Endothelial cell of umbilical vein (primary cell): ENCODE measurements around the gene CDYL. TPM values are rescaled to one million over a fixed set of nuclear protein-coding genes. Genes with fewer than 3 reads are reported as not detected.

Experiments
- BruUV-seq: library from RNA; stranded (reverse); fragments of 400-500 nt; replicated peaks from 2 replicates; lab custom pipeline; 2021; lab: Mats Ljungman, UMichigan
- CTCF ChIA-PET: fragments of 300-600, 350-600 bp; sonication (Branson Sonifier 250); formaldehyde crosslinking; loops from one replicate; lab custom pipeline; 2021; ENCODE audit warnings: antibody characterized with exemption, inconsistent platforms; lab: Charles Lee
- POLR2A ChIA-PET: fragments of 300-600, 350-600 bp; sonication (Branson Sonifier 250); formaldehyde crosslinking; loops from one replicate; lab custom pipeline; 2021; ENCODE audit warnings: antibody characterized with exemption, inconsistent platforms; lab: Charles Lee
- DNase-seq: peaks from one replicate; pipeline ENCODE4 v3.0.0-alpha.2; 2011; ENCODE audit warnings: low read depth, low spot score
- FAIRE-seq: peaks from 2 replicates; lab custom pipeline; 2011; peaks lifted over from hg19 to GRCh38; lab: Jason Lieb, UNC
- H2AFZ ChIP-seq: 2 replicates; pipeline ENCODE4 v1.6.0; 2012; ENCODE audit warnings: low read depth, low read length, control low read depth, inconsistent platforms
- H3K27ac ChIP-seq: 2 replicates; pipeline ENCODE4 v1.5.1; 2011; ENCODE audit warnings: low read depth, mild to moderate bottlenecking, control low read depth, low read length, moderate library complexity; ENCODE audit not compliant: insufficient read depth
- H3K27me3 ChIP-seq, 2 experiments: 2 replicates each; pipeline versions ENCODE4 v1.6.0 to v1.6.1; 2011; ENCODE audit warnings: low read length in 2 of 2, mixed read lengths in 1 of 2; ENCODE audit not compliant: control insufficient read depth in 2 of 2, insufficient read depth in 2 of 2
- H3K36me3 ChIP-seq, 2 experiments: 2 replicates in 1 of 2; 3 replicates in 1 of 2; pipeline ENCODE4 v1.5.1; 2011; ENCODE audit warnings: low read length in 2 of 2, mild to moderate bottlenecking in 1 of 2, moderate library complexity in 1 of 2; ENCODE audit not compliant: control insufficient read depth in 2 of 2, insufficient read depth in 2 of 2; ENCODE audit errors: extremely low read depth in 1 of 2
- H3K4me1 ChIP-seq: 3 replicates; pipeline ENCODE4 v1.5.1; 2011; ENCODE audit warnings: mild to moderate bottlenecking, low read length; ENCODE audit not compliant: control insufficient read depth, insufficient read depth; ENCODE audit errors: extremely low read depth
- H3K4me2 ChIP-seq: 2 replicates; pipeline ENCODE4 v1.6.1; 2011; ENCODE audit warnings: low read length, control low read depth, mixed read lengths; ENCODE audit not compliant: insufficient read depth
- H3K4me3 ChIP-seq, 3 experiments: fragments of 200-600 bp in 1 of 3; sonication (generic), shearing (Covaris generic) in 1 of 3; replicated peaks in 1 of 3; 2 replicates each; pipeline ENCODE4 v1.5.1; 2011 to 2016; ENCODE audit warnings: control low read depth in 3 of 3, low read length in 3 of 3, mild to moderate bottlenecking in 2 of 3, inconsistent platforms in 1 of 3, low read depth in 1 of 3, moderate library complexity in 1 of 3; ENCODE audit not compliant: insufficient read depth in 1 of 3
- H3K79me2 ChIP-seq: 2 replicates; pipeline ENCODE4 v1.6.0; 2012; ENCODE audit warnings: low read length, inconsistent platforms; ENCODE audit not compliant: control insufficient read depth, insufficient read depth
- H3K9ac ChIP-seq: replicated peaks from 2 replicates; pipeline ENCODE3; 2011; ENCODE audit warnings: low read length, control low read depth; ENCODE audit not compliant: insufficient read depth; ENCODE audit errors: extremely low read depth
- H3K9me1 ChIP-seq: replicated peaks from 3 replicates; pipeline ENCODE4 v1.6.0; 2011; ENCODE audit warnings: mild to moderate bottlenecking, low read length; ENCODE audit not compliant: control insufficient read depth, insufficient read depth; ENCODE audit errors: extremely low read depth
- H3K9me3 ChIP-seq: replicated peaks from 2 replicates; pipeline ENCODE4 v1.5.1; 2012; ENCODE audit warnings: low read length, inconsistent platforms; ENCODE audit not compliant: control insufficient read depth, insufficient read depth
- H4K20me1 ChIP-seq: replicated peaks from 2 replicates; pipeline ENCODE3; 2011; ENCODE audit warnings: mild to moderate bottlenecking, low read length; ENCODE audit not compliant: control insufficient read depth, insufficient read depth; ENCODE audit errors: extremely low read depth
- CTCF ChIP-seq, 2 donors: IDR thresholded peaks; 1 replicate in 1 of 2; 2 replicates in 1 of 2; pipeline ENCODE4 v1.5.1; 2011; ENCODE audit warnings: low read length in 2 of 2, mild to moderate bottlenecking in 2 of 2, moderate library complexity in 2 of 2, control low read depth in 1 of 2, inconsistent platforms in 1 of 2, low read depth in 1 of 2; ENCODE audit not compliant: insufficient read depth in 1 of 2; ENCODE audit errors: extremely low read depth in 1 of 2
- EZH2 ChIP-seq: IDR thresholded peaks from 2 replicates; pipeline ENCODE4 v1.6.1; 2012; ENCODE audit warnings: borderline replicate concordance, low read depth, mild to moderate bottlenecking, moderate library complexity, low read length, inconsistent platforms; ENCODE audit not compliant: severe bottlenecking
- FOS ChIP-seq: IDR thresholded peaks from 2 replicates; pipeline ENCODE4 v1.6.1; 2011; ENCODE audit warnings: mild to moderate bottlenecking, low read length, moderate library complexity, borderline replicate concordance; ENCODE audit not compliant: insufficient read depth
- JUN ChIP-seq: IDR thresholded peaks from 2 replicates; pipeline ENCODE4 v1.6.1; 2011; ENCODE audit warnings: borderline replicate concordance, low read depth; ENCODE audit not compliant: insufficient read length, insufficient read depth
- MYC ChIP-seq: IDR thresholded peaks from one replicate; pipeline ENCODE4 v1.6.1; 2011; ENCODE audit warnings: mild to moderate bottlenecking, low read depth, low read length
- POLR2A ChIP-seq: IDR thresholded peaks from 2 replicates; pipeline ENCODE4 v1.6.1; 2012; ENCODE audit warnings: low read depth, mild to moderate bottlenecking, control low read depth, low read length
- POLR2AphosphoS5 ChIP-seq: IDR thresholded peaks from 2 replicates; pipeline ENCODE4 v1.6.1; 2012; ENCODE audit warnings: low read depth, mild to moderate bottlenecking, control low read depth, low read length, moderate library complexity; ENCODE audit not compliant: insufficient read depth
- dilution Hi-C: fragments of 300-500 bp; cut with MboI; formaldehyde crosslinking; loops from one replicate; pipeline ENCODE4 v1.15.0; 2019; ENCODE audit warnings: low sequenced_read_pairs; ENCODE audit not compliant: extremely low pct_ligation_motif_present
- intact Hi-C: fragments of 100-400 bp; cut with micrococcal nuclease; formaldehyde crosslinking; loops from one replicate; pipeline ENCODE4 v1.10.0; 2022
- polyA plus RNA-seq, 4 experiments: library from polyadenylated mRNA; depleted of rRNA in 3 of 4; stranded (reverse) in 3 of 4; unstranded in 1 of 4; fragments of >200 nt; gene quantifications; 2 replicates each; pipeline versions ENCODE4 v1.2.1 to v1.2.3, GENCODE V29; 2011 to 2012; ENCODE audit warnings: missing spikeins in 1 of 4
- total RNA-seq: library from RNA; stranded (reverse); gene quantifications from 2 replicates; pipeline ENCODE4 v1.2.3, GENCODE V29; 2021

Gene CDYL
- total and polyA plus RNA-seq, 2 donors (not counting 3 experiments of a cell fraction or from before 2014, with no cell fraction given): 10.2 to 35.6 TPM

- no TSS peak for BruUV-seq
- no peak for FAIRE-seq
- Histone ChIP-seq H3K9me3 (no peaks in the 10 kb centered on the region), H3K9me1 (no peaks in the 10 kb centered on the region), H3K4me2 (no peak overlapping the region), H3K4me1 (peaks cover 4% of the 10 kb centered on the region), H2AFZ (no peak overlapping the region), H3K27me3 (peaks cover 11 to 12% of the 10 kb centered on the region in 2 experiments), H3K36me3 (no peaks in the 10 kb centered on the region), H4K20me1 (no peaks in the 10 kb centered on the region), H3K79me2 (no peaks in the 10 kb centered on the region), H3K27ac (no peak overlapping the region), H3K4me3 (no peak overlapping the region), H3K9ac (no peak overlapping the region)
- DNase-seq: no peak
- no peak for TF ChIP-seq JUN
- no peak for TF ChIP-seq FOS
- TF ChIP-seq POLR2A: no peak
- TF ChIP-seq POLR2AphosphoS5: no peak
- no peak for TF ChIP-seq CTCF (IDR thresholded peaks at IDR 0.05; ENCODE audit: extremely low read depth in 1 of 2, insufficient read depth in 1 of 2, low read depth in 1 of 2, low read length in 2 of 2)
- TF ChIP-seq MYC: no peak
- TF ChIP-seq EZH2: no peak
- intact Hi-C loops: no loop called here
- dilution Hi-C loops: no loop called here
- ChIA-PET CTCF (interaction anchor here (1.1 kb wide), 1 partner anchor 67 kb away, joined by 3 read pairs; no protein-coding TSS in a partner anchor), POLR2A (no interaction called here)
Observed at GRCh38 chr6:4728436-4728769, 47.8 kb upstream of the CDYL start.
